GM19043 (cell line): ENCODE data around the gene DDX41.
"Not testable (repeated sequence)": the region's sequence is repeated elsewhere in the genome, so short reads cannot be mapped to it uniquely, and the experiment has no call there.

Source experiments
- ATAC-seq: cut with Tn5 transposase; IDR thresholded peaks from one replicate; pipeline ENCODE4 v1.9.1; 2021; ENCODE audit warnings: low read depth; ENCODE audit not compliant: unreplicated experiment

DDX41 gene

GRCh38 chr5:177538876-177539275, 22.1 kb upstream of the DDX41 start:
- no peak for ATAC-seq

GRCh38 chr5:177537389-177538361, 20.9 kb upstream of the DDX41 start:
- no peak for ATAC-seq

- no peak for ATAC-seq
Observed at GRCh38 chr5:177536386-177536785, 19.6 kb upstream of the DDX41 start.

GRCh38 chr5:177535125-177535524, 18.4 kb upstream of the DDX41 start:
- ATAC-seq, result no peak

GRCh38 chr5:177534433-177534832, 17.7 kb upstream of the DDX41 start:
- not testable (repeated sequence) for ATAC-seq

- no peak for ATAC-seq
Observed at GRCh38 chr5:177531209-177531940, 14.6 kb upstream of the DDX41 start.

- ATAC-seq, result no peak
Observed at GRCh38 chr5:177530638-177531037, 13.9 kb upstream of the DDX41 start.

- no peak for ATAC-seq
Observed at GRCh38 chr5:177529247-177530203, 12.8 kb upstream of the DDX41 start.

- no peak for ATAC-seq
Observed at GRCh38 chr5:177528631-177529030, 11.9 kb upstream of the DDX41 start.

- ATAC-seq, result no peak
Observed at GRCh38 chr5:177527595-177527994, 10.8 kb upstream of the DDX41 start.

- ATAC-seq, result no peak
Observed at GRCh38 chr5:177526791-177527190, 10.0 kb upstream of the DDX41 start.

- ATAC-seq, result no peak
Observed at GRCh38 chr5:177526191-177526590, 9.4 kb upstream of the DDX41 start.

GRCh38 chr5:177524941-177525655, 8.3 kb upstream of the DDX41 start:
- no peak for ATAC-seq

- ATAC-seq, result no peak
Observed at GRCh38 chr5:177524539-177524900, 7.8 kb upstream of the DDX41 start.

GRCh38 chr5:177523711-177524538, 7.2 kb upstream of the DDX41 start:
- ATAC-seq, result no peak

GRCh38 chr5:177520916-177521513, 4.3 kb upstream of the DDX41 start:
- no peak for ATAC-seq

- no peak for ATAC-seq
Observed at GRCh38 chr5:177520271-177520670, 3.5 kb upstream of the DDX41 start.

- ATAC-seq, result no peak
Observed at GRCh38 chr5:177519463-177520235, 2.9 kb upstream of the DDX41 start.
